Spinal cord (tissue), 10 donors: ENCODE results near the gene RHOBTB1. TPM values are rescaled to one million over a fixed set of nuclear protein-coding genes. Genes with fewer than 3 reads are reported as not detected.
A peak's percentile ranks its signal among the peaks of the same experiment; 100 is the strongest.

Experiments
- DNase-seq, 6 donors: peaks; one replicate each; pipeline versions ENCODE4 v3.0.0 to v3.0.0-alpha.2; 2013 to 2015; ENCODE audit warnings: low spot score in 6 of 6, low read depth in 4 of 6
- H3K27ac ChIP-seq: one replicate; pipeline ENCODE4 v1.5.1; 2013; ENCODE audit warnings: low read depth, low read length, control low read depth
- H3K27me3 ChIP-seq: one replicate; pipeline ENCODE4 v1.6.1; 2013; ENCODE audit warnings: low read length; ENCODE audit not compliant: control insufficient read depth, insufficient read depth
- H3K36me3 ChIP-seq: one replicate; pipeline ENCODE4 v1.6.1; 2013; ENCODE audit warnings: low read length; ENCODE audit not compliant: control insufficient read depth, insufficient read depth
- H3K4me1 ChIP-seq: one replicate; pipeline ENCODE4 v1.6.1; 2013; ENCODE audit warnings: low read length; ENCODE audit not compliant: control insufficient read depth, insufficient read depth
- H3K4me3 ChIP-seq: one replicate; pipeline ENCODE4 v1.5.1; 2013; ENCODE audit warnings: low read depth, low read length, control low read depth
- H3K9me3 ChIP-seq: one replicate; pipeline ENCODE4 v1.6.1; 2013; ENCODE audit warnings: low read length; ENCODE audit not compliant: control insufficient read depth, insufficient read depth
- WGBS: methylation state at CpG from one replicate; pipeline ENCODE4 v1.1.5; 2013; ENCODE audit warnings: missing lambda C conversion rate; ENCODE audit not compliant: insufficient coverage; 5-methylcytosine and 5-hydroxymethylcytosine counted together
- long read RNA-seq, 4 donors: transcript quantifications; one replicate each; lab custom pipeline, GENCODE V29; 2026
- polyA plus RNA-seq, 2 donors: library from polyadenylated mRNA; unstranded; fragments of 120-200 nt; gene quantifications; one replicate each; pipeline ENCODE4 v1.2.1, GENCODE V29; 2013; ENCODE audit not compliant: insufficient read length in 2 of 2
- total RNA-seq, 2 donors: library from RNA; depleted of rRNA in 1 of 2; stranded (reverse); fragments of 120-200 nt in 1 of 2; fragments of >200 nt in 1 of 2; gene quantifications; one replicate each; pipeline versions ENCODE4 v1.2.3 to v1.2.4, GENCODE V29; 2013 to 2014
- donor health status: healthy.

The RHOBTB1 gene, protein sequence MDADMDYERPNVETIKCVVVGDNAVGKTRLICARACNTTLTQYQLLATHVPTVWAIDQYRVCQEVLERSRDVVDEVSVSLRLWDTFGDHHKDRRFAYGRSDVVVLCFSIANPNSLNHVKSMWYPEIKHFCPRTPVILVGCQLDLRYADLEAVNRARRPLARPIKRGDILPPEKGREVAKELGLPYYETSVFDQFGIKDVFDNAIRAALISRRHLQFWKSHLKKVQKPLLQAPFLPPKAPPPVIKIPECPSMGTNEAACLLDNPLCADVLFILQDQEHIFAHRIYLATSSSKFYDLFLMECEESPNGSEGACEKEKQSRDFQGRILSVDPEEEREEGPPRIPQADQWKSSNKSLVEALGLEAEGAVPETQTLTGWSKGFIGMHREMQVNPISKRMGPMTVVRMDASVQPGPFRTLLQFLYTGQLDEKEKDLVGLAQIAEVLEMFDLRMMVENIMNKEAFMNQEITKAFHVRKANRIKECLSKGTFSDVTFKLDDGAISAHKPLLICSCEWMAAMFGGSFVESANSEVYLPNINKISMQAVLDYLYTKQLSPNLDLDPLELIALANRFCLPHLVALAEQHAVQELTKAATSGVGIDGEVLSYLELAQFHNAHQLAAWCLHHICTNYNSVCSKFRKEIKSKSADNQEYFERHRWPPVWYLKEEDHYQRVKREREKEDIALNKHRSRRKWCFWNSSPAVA
- 10 to 100 TPM; 18.1 to 55.4 TPM for total RNA-seq
- polyA plus RNA-seq: 10 to 100 TPM; 16.7 to 19.8 TPM
- long read RNA-seq, donor 1: 0 reads
- long read RNA-seq, donor 2, full-length matches to known transcripts: 1 of 1 reads
- long read RNA-seq, donor 2, partial matches to known transcripts: 0 of 1 reads
- long read RNA-seq, donor 2, other reads (novel, unspliced or antisense): 0 of 1 reads
- long read RNA-seq, donor 3, full-length matches to known transcripts: 3 of 3 reads
- long read RNA-seq, donor 3, partial matches to known transcripts: 0 of 3 reads
- long read RNA-seq, donor 3, other reads (novel, unspliced or antisense): 0 of 3 reads
- long read RNA-seq, donor 4, full-length matches to known transcripts: 2 of 2 reads
- long read RNA-seq, donor 4, partial matches to known transcripts: 0 of 2 reads
- long read RNA-seq, donor 4, other reads (novel, unspliced or antisense): 0 of 2 reads

DNA sequence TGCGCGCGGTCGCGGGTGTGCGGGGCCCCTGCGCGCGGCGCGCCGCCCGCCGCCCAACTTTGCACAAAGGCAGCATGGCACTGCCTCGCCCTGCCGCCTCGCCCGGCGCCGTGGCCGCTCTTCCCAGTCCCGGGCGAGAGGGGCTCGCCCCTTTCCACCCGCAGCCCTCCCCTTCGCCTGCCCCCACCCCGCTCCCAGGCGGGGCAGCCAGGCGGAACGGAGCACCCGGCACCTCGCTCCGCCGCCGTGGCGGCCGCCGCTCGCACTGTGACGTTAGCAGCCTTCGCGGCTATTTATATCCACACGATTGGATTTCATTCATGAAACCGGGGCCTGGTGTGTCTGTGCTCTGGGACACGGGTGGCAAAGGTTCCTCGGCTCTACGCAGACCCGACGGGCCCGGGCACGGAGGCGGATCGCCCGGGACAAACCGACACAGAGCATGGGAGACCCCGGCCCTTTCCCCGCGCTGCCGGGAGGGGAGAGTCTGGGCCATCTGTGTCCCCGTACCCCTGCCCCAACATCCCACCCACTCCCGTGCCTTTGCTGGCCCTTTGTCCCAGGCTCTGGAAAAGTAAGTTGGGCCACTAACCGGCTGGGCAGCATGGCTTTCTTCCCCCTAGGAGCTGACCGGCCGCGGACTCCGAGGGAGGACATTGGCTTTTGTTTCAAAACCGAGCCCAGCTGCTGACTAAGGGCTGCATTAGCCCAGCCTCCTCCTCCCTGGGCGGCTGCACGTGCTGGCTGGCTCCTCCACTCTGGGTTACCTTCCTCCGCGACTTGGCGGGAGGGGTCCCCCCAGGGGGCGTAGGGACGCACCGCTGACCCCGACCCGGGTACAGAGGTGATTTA lies at the start of gene RHOBTB1:
RHOBTB1 (minus strand) TSS at position 128 of the 852 bp plus-strand sequence. CDS start 32,643 bp downstream, outside the sequence.
- Histone ChIP-seq H3K27me3 (no peaks in the 10 kb centered on the region), H3K4me3 (peak within 1 kb of the TSS; percentile 94), H3K4me1 (peaks cover 18% of the 10 kb centered on the region), H3K9me3 (no peaks in the 10 kb centered on the region), H3K36me3 (no peaks in the 10 kb centered on the region), H3K27ac (peak within 1 kb of the TSS; percentile 98)
- peak; percentile 58 to 93 (median 67) for DNase-seq
- WGBS: 0% methylated on average over 71 of the region's 77 CpGs

DNA sequence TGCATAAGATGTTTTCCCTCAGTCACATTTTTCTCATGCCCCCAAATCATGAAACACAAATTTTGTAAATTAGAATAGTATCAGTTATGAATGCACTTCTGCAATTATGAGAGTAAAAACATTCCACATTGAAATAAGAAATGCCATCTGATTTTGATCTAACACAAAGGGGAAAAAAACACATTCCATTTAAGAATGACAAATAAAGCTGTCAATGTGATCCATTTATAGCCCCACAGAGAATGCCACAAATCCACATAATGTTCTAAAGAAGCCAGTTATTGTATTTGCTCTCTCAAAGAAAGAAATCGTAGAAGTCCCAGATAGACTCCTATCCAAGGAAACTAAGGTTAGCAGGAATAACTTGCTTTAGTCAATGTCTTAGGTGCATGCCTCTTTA lies 48.7 kb upstream of the RHOBTB1 start:
- Histone ChIP-seq H3K4me1 (no peaks in the 10 kb centered on the region), H3K9me3 (no peaks in the 10 kb centered on the region), H3K4me3 (no peak overlapping the region), H3K27ac (no peak overlapping the region), H3K27me3 (no peaks in the 10 kb centered on the region), H3K36me3 (no peaks in the 10 kb centered on the region)
- WGBS: no CpG with 5 or more reads among the region's 1 CpG
- peak in 1 of 6 donors; percentile 28 for DNase-seq

DNA sequence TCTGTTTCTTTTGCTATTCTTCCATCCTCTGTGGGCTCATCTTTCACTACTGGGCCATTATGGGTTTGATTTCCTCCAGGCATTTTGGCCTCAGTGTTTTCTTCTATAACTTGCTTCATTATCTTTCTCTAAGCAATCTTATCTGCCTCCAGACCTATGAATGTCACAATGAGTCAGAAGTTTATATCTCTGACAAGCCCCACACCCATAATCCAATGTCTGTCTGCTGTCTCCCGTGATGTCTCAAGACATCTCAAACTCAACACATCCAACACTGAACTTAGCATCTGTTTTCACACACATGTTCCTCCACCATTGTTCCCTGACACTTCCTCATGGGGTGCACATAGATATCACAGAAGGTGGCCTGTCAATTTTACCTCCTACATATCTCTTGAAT lies 46.7 kb upstream of the RHOBTB1 start:
- H3K9me3 ChIP-seq: no peaks in the 10 kb centered on the region
- H3K36me3 ChIP-seq: no peaks in the 10 kb centered on the region
- H3K4me1 ChIP-seq: no peaks in the 10 kb centered on the region
- no peaks in the 10 kb centered on the region for H3K27me3 ChIP-seq
- no peak overlapping the region for H3K4me3 ChIP-seq
- H3K27ac ChIP-seq: no peak overlapping the region
- 100% methylated on average over 1 of the region's 1 CpG for WGBS
- no peak for DNase-seq

DNA sequence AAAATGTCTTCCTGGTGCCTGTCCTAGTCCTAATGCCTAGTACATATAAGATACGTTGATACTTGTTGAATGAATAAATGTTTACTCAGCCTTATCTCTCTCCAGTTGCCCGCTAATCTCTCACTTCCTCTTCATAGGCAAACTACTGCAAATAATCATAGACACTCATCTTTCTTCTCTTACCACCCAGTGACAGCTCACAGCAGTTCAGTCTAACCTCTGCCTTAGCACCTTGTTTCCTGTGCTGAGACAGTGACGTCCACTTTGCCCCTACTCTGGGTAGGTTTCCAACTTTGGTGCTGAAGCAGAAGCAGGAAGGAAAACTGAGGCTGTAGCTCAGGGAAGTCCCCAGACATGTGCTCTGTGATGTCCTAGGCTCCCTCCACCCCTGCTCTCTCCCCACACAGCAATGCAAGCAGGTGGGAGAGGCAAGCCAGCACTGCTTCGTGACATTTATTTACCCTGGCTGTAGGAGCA lies 45.5 kb upstream of the RHOBTB1 start:
- Histone ChIP-seq H3K9me3 (no peaks in the 10 kb centered on the region), H3K4me3 (no peak overlapping the region), H3K27ac (no peak overlapping the region), H3K36me3 (no peaks in the 10 kb centered on the region), H3K27me3 (no peaks in the 10 kb centered on the region), H3K4me1 (no peaks in the 10 kb centered on the region)
- no peak for DNase-seq
- WGBS: 92% methylated on average over 2 of the region's 4 CpGs

DNA sequence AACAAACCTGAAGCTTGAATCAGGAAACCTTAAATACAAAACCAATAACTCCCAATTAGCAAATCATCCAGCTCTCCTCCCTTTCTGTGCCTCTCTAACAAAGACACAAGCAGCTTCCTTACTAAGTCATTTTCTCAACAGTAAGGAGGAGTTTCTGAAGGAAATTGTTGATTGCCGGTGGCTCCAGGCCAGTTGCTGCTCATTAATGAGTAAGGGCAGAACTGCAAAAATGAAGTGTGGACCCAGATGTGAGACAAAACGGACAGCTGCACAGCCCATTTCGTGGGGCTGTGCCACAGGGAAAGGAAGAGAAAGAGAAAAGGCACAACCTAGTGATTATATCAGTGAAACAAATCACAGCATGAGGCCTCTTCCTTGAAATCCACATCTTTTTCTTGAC lies 42.8 kb upstream of the RHOBTB1 start:
- no peak overlapping the region for H3K27ac ChIP-seq
- H3K9me3 ChIP-seq: no peaks in the 10 kb centered on the region
- no peaks in the 10 kb centered on the region for H3K27me3 ChIP-seq
- no peaks in the 10 kb centered on the region for H3K36me3 ChIP-seq
- H3K4me3 ChIP-seq: no peak overlapping the region
- 80% methylated on average over 1 of the region's 3 CpGs for WGBS
- DNase-seq: no peak
- H3K4me1 ChIP-seq: no peaks in the 10 kb centered on the region

DNA sequence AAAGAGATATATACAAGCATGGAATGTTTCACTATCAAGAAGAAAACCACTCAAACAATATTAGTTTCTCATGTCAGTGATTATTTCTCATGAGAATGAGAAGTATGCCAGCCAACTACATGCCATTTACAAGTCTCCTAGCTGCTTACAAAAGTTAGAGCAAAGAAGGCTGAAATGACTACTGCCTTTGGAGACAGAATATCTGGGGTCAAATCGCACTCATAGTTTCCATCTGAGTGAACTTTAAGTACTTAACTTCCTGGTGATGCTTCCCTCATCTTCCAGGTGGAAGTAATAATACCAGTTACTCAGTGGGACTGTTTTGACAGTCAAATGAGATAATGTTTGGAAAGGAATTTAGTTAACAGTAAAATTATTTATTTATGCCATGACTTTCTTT lies 42.0 kb upstream of the RHOBTB1 start:
- no CpG with 5 or more reads among the region's 1 CpG for WGBS
- H3K4me3 ChIP-seq: no peak overlapping the region
- no peaks in the 10 kb centered on the region for H3K36me3 ChIP-seq
- no peaks in the 10 kb centered on the region for H3K27me3 ChIP-seq
- no peaks in the 10 kb centered on the region for H3K4me1 ChIP-seq
- H3K27ac ChIP-seq: no peak overlapping the region
- H3K9me3 ChIP-seq: no peaks in the 10 kb centered on the region
- DNase-seq: no peak

DNA sequence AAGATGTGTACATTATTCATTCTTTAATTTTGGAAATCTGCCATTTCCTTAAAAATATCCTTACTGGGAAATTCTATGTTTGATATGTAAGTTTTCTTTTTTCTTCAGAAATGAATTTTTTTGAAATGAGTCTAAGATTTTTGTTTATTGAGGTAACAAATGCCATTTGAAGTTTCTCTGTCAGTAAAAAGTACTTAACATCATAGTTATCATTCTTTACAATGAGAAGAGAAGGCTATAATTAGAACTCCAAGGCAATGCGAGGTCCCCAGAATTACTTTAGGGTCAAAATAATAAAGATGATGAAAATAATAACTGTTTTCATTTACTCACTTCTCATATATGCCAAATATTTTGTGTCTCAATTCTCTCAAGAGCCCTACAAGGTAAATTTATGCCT lies 37.0 kb upstream of the RHOBTB1 start:
- DNase-seq: no peak
- no CpG with 5 or more reads among the region's 1 CpG for WGBS
- no peaks in the 10 kb centered on the region for H3K36me3 ChIP-seq
- H3K4me3 ChIP-seq: no peak overlapping the region
- no peaks in the 10 kb centered on the region for H3K4me1 ChIP-seq
- no peak overlapping the region for H3K27ac ChIP-seq
- H3K9me3 ChIP-seq: no peaks in the 10 kb centered on the region
- no peaks in the 10 kb centered on the region for H3K27me3 ChIP-seq

DNA sequence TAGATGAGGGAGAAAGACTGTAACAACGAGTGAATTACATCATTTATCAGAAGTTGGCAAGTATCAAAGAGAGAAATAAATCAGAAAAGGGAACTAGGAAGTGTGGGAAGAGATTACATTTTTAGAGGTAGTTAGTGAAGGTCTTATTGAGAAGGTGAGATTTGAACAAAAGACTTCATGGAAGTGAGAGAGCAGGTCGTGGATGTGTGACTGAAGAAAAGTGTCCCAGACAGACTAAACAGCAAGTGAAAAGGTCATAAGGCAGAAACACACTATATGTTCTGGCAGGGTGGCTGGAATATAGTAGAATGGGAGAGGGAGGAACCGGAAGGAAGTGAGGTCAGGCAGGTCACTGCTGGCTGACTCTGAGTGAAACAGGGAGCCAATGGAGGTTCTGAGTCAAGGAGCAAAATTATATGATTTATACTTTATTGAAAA lies 35.7 kb upstream of the RHOBTB1 start:
- H3K27ac ChIP-seq: no peak overlapping the region
- 76% methylated on average over 2 of the region's 3 CpGs for WGBS
- no peak for DNase-seq
- no peaks in the 10 kb centered on the region for H3K36me3 ChIP-seq
- H3K27me3 ChIP-seq: no peaks in the 10 kb centered on the region
- no peaks in the 10 kb centered on the region for H3K4me1 ChIP-seq
- no peak overlapping the region for H3K4me3 ChIP-seq
- no peaks in the 10 kb centered on the region for H3K9me3 ChIP-seq
